Tongue (tissue), 2 donors: ENCODE results near the gene KRT72. TPM values are rescaled to one million over a fixed set of nuclear protein-coding genes. Genes with fewer than 3 reads are reported as not detected.

Experiments
- DNase-seq: peaks from one replicate; pipeline ENCODE4 v3.0.0-alpha.2; 2015
- total RNA-seq: library from RNA; depleted of rRNA; stranded (reverse); fragments of >200 nt; gene quantifications from one replicate; pipeline ENCODE4 v1.2.3, GENCODE V29; 2014

Gene KRT72
- total RNA-seq: 0.21 TPM

DNA sequence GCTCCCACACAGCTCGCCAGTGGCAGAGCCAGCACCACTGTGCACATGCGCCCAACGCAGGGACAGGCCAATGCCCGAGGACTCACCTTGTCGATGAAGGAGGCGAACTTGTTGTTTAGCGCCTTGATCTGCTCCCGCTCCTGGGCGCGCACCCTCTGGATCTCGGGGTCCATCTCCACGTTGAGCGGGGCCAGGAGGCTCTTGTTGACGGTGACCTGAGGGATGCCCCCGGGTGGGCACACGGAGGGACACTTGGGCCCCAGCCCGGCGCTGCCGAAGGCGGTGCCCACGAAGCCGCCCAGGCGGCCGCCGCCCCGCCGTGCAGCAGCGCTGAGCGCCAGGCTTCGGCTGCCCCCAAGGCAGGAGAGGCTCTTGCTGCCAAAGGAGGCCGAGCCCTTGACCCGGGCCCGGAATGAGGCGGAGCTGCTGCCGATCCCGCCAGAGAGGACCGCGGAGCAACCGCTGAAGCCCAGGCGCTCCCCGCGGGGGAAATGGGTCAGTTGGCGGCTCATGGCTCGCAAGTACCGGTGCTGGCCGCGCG is at the start of gene KRT72:
KRT72 (minus strand) TSS at position 523 of the 541 bp plus-strand sequence; CDS start at position 512, 11 bp downstream.
- DNase-seq: no peak

- DNase-seq: no peak
These were observed 49.3 kb upstream of the KRT72 start for GRCh38 chr12:52650520-52651081.

- DNase-seq: no peak
These were observed 47.8 kb upstream of the KRT72 start for GRCh38 chr12:52649066-52649465.

GRCh38 chr12:52648012-52648550 is 46.8 kb upstream of the KRT72 start:
- DNase-seq: no peak

DNA sequence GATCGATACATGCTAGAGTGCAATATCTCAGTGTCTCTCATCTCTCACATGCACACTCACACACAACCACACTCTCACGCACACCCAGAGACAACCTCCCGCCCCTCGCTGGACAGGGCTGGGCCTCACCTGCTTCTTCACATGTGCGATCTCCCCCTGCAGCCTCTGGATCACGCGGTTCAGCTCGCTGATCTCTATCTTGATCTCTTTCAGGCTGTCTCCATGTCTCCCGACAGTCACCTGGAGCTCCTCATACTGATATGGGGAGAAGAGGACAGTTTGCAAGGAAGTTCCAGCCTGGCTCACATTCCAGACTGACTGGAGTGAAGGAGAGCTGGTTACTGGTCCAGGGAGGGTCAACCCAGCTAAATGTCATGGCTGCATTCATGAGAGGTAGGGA is 46.3 kb upstream of the KRT72 start:
- no peak for DNase-seq

DNA sequence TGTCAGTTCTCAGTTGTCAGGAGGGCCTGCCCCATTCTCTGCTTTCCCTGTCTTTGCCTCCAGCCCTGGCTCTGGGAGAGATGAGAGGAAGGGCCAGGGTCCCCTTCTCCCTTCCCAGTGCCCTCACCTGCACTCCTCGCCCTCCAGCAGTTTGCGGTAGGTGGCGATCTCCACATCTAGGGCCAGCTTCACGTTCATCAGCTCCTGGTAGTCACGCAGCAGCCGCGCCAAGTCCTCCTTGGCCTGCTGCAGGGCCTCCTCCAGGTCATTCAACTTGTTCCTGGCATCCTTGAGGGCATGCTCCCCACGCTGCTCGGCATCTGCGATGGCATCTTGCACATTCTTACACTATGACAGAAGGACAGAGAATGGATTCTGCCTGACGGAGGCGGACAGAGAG is 45.4 kb upstream of the KRT72 start:
- DNase-seq: no peak

GRCh38 chr12:52645982-52646381 is 44.7 kb upstream of the KRT72 start:
- no peak for DNase-seq

DNA sequence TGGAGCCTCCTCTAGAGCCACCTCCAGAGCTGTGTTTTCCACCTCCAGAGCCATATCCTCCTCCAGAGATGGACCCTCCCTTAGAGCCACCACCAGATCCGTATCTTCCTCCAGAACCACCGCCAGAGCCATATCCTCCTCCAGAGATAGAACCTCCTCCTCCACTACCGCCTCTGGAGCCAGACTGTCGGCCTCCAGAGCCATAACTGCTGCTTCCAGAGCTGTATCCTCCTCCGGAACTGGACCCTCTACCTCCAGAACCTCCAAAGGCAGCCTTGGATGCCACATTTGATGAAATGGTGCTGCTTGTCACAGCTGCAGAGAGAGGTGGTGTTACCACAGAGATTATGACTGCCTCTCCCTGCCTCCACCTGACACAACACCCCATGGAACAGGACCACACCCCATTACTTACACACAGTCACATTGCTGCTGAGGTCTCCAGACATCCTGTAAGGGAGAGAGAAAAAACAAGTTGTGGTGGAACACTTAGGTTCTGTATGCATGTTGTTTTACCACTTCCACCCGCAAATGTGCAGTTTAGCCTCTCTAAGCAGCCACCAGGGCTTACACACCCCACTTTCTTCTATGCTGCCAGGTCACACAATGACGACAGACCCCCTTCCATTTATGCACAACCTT is 44.0 kb upstream of the KRT72 start:
- DNase-seq: no peak

GRCh38 chr12:52644078-52644415 is 42.8 kb upstream of the KRT72 start:
- DNase-seq: no peak

- DNase-seq: no peak
These were observed 42.2 kb upstream of the KRT72 start for GRCh38 chr12:52643233-52644077.

DNA sequence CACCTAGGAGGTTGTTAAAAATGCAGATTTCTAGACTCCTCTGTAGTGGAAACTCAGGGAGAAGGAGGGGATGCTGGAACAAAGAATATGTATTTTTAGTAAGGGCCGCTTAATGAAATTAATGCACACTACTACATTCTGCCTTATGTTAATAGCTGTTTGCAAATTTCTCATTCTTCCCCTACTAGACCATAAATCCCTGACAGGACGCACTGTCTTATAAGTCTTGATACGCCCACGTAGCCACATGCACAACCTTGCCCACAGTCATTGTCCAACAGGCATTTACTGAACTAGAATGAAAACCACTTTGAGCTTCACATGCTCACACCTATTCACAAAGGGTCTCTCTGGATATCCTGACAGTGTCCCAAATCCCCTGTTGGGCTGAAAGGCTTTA is 40.2 kb upstream of the KRT72 start:
- DNase-seq: no peak

DNA sequence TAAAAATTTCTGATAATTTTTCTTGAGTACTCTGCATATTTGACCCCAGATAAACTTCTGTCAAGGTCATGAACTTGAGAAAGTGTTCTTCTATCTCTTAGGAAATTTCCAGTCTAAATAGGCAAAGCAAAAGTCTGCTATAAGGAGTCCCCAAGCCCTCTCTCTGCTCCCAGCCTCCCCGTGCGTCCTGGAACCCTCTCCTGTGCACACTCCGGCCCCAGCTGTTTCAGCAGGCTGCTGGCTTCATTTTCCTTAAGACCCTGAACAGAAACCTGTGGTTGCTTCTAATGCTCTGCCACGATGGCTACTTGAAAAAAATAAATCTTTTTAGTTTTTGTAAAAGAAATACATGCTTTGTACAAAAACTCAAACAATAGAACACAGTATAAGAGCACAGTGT is 36.0 kb upstream of the KRT72 start:
- no peak for DNase-seq

- DNase-seq: no peak
These were observed 35.5 kb upstream of the KRT72 start for GRCh38 chr12:52636592-52637258.

DNA sequence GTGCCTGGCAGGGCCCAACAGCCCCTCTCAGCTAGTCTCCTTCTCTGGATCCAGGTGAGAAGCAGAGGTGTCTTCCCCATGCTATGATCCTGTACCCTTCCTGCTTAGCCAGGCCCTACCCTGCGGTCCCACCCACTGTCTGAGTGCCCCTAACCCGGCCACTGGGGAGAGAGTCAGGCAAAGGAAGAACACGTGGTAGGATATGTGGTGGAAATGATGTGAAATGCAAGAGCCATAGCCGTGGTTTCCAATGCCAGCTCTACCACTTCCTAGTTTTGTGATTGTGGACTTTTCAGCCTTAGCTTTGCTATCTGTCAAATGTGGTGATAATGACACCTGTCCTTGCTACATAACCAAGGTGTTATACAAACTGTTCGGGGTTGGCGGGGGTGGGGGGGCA is 34.9 kb upstream of the KRT72 start:
- no peak for DNase-seq

DNA sequence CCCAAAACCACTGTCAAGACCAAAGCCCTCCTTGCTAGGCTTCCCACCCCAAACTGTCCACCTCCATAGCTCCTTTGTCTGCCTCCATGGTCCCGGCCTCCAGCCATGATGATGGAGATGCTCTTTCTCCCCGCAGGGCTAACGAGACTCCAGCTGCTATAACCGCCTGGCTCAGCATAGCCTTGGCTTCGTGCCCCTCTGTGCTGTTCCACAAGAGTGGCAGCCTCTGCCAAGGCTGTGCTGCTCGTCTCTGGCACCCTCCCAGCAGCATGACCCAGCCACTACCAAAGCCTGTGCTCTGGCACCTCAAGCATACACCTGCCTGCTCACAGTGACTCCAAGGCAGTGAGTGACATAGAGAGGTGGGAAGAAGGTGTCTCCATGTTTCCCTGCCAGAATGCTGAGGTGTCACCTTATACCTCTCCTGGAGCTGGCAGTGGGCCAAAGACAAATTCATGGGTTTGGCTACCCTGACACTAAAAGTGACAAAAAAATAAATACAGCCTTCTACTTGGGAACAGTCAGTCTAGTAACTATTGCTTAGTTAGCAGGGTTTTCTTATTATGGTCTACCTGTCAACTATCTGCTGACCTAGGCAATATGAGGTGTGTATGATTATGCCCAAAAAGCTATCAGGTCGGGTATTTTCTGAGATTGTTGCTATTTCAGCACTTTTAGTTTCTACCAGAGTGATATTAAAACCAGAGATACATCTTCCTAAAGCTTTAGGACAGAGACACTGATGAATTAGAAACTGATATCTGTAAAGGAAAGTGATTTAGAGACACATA is 33.2 kb upstream of the KRT72 start:
- peak; percentile 88 for DNase-seq

DNA sequence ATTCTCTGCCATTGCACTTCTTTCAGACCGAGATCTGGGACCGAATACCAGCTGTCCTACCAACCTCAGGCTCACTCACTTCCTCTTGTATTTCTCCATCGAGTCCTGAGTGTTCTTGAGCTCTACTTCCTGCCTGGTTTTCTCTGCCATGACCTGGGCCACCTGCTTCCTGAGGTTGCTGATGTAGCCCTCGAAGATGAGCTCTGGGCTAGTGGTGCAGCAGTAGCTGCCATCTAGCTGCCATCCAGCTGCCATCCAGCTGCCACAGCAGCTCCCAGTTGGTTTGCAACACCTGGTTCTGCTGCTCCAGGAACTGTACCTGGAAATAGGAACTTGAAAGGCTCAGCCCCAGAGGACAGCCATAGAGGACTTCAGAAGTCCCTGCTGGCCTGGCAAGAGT is 32.1 kb upstream of the KRT72 start:
- no peak for DNase-seq

DNA sequence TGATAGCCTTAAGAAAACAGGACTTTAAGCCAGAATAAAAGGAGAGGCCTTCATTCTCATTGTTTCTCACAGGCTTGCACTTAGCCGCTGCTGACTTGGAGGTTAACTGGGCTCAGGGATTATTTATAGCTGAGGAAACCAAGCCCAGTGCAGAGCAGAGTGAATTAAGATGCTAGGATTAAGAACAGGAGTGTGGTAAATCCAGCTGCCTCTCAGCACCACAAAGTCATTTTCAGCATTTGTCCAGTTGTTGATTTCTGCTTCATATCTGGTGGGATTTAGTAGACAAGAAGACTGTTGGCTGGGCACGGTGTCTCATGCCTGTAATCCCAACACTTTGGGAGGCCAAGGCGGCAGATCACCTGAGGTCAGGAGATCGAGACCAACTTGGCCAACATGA is 31.4 kb upstream of the KRT72 start:
- DNase-seq: peak; percentile 8

GRCh38 chr12:52631676-52632459 is 30.6 kb upstream of the KRT72 start:
- DNase-seq: no peak

- DNase-seq: no peak
These were observed 30.0 kb upstream of the KRT72 start for GRCh38 chr12:52631264-52631663.

DNA sequence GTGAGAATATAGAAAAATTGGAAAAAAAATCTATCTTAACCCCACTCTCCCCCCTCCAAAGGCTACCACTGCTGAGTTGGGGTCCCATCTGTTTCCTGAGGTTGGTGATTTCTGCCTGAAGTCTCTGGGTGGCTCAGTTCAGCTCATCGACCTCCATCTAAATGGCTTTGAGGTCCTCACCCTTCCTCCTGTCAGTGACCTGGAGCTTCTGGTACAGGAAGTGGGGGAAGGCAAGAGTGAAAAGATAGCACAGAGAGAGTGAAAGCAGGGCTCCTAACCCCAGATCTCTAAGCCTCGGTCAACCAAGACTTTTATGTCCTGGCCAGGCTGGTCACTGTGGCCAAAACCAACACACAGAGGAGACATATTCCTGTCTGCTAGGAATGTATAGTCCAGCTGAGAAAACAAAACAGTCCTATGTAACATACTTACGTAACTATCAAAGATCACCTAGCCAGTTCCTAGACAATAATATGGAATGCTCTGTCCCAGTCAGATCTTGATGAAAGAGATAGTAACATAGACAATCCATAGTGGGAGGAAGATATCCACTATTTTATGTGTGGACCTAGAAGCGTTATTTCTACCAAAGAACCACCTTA is 29.4 kb upstream of the KRT72 start:
- no peak for DNase-seq
